ENCODE data around the gene F3. TPM values are rescaled to one million over a fixed set of nuclear protein-coding genes. Genes with fewer than 3 reads are reported as not detected.

F3 gene
- 0.93 TPM for total RNA-seq (ENCODE audit: unreplicated experiment)
- long read RNA-seq = 0 reads

DNA sequence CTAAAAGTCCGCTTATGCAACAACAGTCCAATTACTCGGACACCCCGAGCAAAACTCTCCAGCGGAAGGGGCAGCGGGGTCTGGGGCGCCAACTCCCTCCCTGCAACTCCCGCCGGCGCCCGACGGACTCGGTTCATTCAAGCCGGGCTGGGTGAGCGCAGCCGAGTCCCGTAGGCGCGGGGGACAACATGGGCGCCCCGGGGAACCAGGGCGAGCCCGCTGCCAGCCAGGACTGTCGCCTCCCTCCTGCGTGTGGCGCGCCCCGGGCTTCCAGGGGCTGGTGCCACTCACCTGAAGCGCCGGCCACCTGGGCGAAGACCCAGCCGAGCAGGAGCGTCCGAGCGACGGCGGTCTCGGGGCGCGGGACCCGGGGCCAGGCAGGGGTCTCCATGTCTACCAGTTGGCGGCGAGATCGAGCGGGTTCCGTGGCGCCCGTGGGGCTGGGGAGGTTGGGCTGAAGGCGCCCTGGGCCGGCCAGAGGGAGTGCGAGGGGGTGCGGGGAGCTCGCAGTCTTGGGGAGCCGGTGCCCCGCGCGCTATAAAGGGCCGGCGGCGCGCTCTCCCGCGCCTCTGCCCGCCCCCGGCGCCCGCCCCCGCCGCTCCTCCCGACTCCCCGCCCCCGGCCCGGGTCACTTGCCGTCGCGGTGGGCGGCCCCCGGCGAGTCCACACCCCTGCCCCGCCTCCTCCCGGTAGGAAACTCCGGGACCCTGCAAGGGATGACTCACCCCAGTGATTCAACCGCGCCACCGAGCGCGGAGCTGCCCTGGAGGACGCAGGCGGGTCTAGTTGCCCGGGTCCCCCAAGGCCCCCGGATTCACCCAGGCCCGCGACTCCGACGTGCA lies at the start of gene F3:
Gene F3, minus strand, starts transcription at position 514 of the 842 bp plus-strand sequence. Its CDS starts 123 bp downstream, at position 391.
- peaks cover 8% of the 10 kb centered on the region for H3K4me1 Mint-ChIP-seq (ENCODE audit: low read depth, unreplicated experiment)

DNA sequence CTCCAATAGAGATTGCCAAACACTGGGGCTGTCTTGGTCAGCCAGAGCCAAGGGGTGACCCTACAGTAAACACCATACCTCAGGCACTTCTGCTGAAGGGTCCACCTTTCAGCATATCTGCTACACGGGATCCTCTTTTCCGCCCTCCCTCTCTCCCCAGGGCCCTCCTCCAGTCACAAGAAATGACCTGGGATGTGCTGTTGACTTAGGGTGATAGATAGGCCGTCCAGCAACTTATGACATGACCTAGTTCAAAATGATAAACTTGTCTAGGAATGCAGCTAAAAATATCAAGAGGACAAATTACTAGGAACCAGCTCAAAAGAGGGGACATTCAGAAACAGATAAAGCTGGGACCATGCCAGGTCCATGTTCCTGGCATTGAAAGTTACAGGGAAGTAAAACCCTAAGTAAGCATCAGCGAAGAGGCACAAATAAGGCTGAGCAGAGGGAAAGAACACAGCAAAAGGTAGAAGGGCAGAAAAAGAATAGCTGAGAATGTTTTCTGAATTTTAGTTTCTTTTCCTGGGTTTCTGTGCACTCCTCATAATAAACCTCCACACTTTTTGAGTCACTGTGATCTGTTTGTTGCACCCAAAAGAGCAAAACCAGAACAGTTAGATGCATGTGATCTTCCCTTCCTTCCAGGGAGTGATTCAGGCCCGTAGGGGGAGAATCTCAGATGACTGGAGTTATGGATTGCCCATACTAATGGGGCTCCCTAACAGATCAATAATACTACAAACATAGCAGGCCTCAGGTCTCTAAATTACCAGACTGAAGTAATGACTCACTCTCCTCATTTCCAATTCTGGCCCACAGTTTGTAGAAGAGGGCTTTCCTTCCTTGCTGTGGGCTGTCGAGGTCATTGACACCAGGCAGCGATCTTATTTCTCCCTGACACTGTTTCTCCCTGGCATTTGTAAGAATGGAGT lies 48.9 kb upstream of the F3 start:
- DNase-seq = no peak
- H3K36me3 Mint-ChIP-seq (ENCODE audit: unreplicated experiment) = no peaks in the 10 kb centered on the region
- H3K4me3 Mint-ChIP-seq (ENCODE audit: unreplicated experiment) = no peak overlapping the region
- TF ChIP-seq, protein P1, sequence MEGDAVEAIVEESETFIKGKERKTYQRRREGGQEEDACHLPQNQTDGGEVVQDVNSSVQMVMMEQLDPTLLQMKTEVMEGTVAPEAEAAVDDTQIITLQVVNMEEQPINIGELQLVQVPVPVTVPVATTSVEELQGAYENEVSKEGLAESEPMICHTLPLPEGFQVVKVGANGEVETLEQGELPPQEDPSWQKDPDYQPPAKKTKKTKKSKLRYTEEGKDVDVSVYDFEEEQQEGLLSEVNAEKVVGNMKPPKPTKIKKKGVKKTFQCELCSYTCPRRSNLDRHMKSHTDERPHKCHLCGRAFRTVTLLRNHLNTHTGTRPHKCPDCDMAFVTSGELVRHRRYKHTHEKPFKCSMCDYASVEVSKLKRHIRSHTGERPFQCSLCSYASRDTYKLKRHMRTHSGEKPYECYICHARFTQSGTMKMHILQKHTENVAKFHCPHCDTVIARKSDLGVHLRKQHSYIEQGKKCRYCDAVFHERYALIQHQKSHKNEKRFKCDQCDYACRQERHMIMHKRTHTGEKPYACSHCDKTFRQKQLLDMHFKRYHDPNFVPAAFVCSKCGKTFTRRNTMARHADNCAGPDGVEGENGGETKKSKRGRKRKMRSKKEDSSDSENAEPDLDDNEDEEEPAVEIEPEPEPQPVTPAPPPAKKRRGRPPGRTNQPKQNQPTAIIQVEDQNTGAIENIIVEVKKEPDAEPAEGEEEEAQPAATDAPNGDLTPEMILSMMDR (IDR thresholded peaks at IDR 0.05; ENCODE audit: partially characterized antibody, unreplicated experiment) = no peak
- no peaks in the 10 kb centered on the region for H3K9me3 Mint-ChIP-seq (ENCODE audit: unreplicated experiment)
- H3K4me1 Mint-ChIP-seq (ENCODE audit: low read depth, unreplicated experiment) = peaks cover 3% of the 10 kb centered on the region
- H3K27ac Mint-ChIP-seq (ENCODE audit: unreplicated experiment) = peak overlapping the region; percentile 4
- H3K27me3 Mint-ChIP-seq (ENCODE audit: unreplicated experiment) = no peaks in the 10 kb centered on the region

More for the DNA sequence above, at the start of gene F3:
- Mint-ChIP-seq H3K9me3 (ENCODE audit: unreplicated experiment) (peaks cover 2% of the 10 kb centered on the region), H3K4me3 (ENCODE audit: unreplicated experiment) (peak within 1 kb of the TSS; percentile 85), H3K36me3 (ENCODE audit: unreplicated experiment) (no peaks in the 10 kb centered on the region), H3K27me3 (ENCODE audit: unreplicated experiment) (peaks cover 8% of the 10 kb centered on the region), H3K27ac (ENCODE audit: unreplicated experiment) (no peak within 1 kb of the TSS)
- peak; percentile 72 for DNase-seq
- TF ChIP-seq, protein P1 (IDR thresholded peaks at IDR 0.05; ENCODE audit: partially characterized antibody, unreplicated experiment) = no peak

DNA sequence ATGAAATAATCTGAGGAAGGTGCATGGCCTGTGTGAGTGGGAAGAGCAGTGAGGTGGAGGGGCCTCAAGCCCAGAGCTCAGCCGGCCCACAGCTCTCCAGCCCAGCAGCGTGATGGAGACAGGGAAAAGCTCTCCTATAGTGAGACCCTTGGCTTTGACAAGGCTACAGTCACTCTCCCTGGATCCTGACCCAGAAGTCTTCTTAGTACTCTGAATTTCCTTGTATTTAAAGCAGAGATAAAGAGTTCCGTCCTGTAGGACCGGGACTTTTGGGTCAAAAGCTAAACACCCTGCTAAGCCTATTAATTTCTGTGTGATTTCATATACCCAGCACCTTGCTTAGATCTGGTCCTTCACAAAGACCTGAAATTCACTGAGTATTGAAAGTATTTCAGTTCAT lies 48.2 kb upstream of the F3 start:
- H3K4me3 Mint-ChIP-seq (ENCODE audit: unreplicated experiment) = no peak overlapping the region
- no peak for DNase-seq
- TF ChIP-seq, protein P1 (IDR thresholded peaks at IDR 0.05; ENCODE audit: partially characterized antibody, unreplicated experiment) = no peak
- no peaks in the 10 kb centered on the region for H3K9me3 Mint-ChIP-seq (ENCODE audit: unreplicated experiment)
- peaks cover 3% of the 10 kb centered on the region for H3K4me1 Mint-ChIP-seq (ENCODE audit: low read depth, unreplicated experiment)
- no peaks in the 10 kb centered on the region for H3K27me3 Mint-ChIP-seq (ENCODE audit: unreplicated experiment)
- H3K27ac Mint-ChIP-seq (ENCODE audit: unreplicated experiment) = no peak overlapping the region
- H3K36me3 Mint-ChIP-seq (ENCODE audit: unreplicated experiment) = no peaks in the 10 kb centered on the region

DNA sequence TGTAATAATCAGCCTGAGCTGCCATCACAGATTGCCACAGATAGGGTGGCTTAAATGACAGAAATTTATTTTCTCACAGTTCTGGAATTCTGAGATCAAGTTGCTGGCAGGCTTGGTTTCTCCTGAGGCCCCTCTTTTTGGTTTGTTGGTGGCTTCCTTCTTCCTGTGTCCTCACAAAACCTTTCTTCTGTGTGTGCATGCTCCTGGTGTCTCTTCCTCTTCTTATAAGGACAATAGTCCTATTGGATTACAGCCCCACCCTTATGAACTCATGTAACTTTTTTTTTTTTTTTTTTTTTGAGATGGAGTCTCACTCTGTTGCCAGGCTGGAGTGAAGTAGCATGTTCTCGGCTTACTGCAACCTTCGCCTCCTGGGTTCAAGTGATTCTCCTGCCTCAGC lies 41.0 kb upstream of the F3 start:
- Mint-ChIP-seq H3K36me3 (ENCODE audit: unreplicated experiment) (peaks cover 26% of the 10 kb centered on the region), H3K4me3 (ENCODE audit: unreplicated experiment) (no peak overlapping the region), H3K4me1 (ENCODE audit: low read depth, unreplicated experiment) (no peaks in the 10 kb centered on the region), H3K9me3 (ENCODE audit: unreplicated experiment) (peaks cover 4% of the 10 kb centered on the region), H3K27ac (ENCODE audit: unreplicated experiment) (no peak overlapping the region), H3K27me3 (ENCODE audit: unreplicated experiment) (no peaks in the 10 kb centered on the region)
- DNase-seq = no peak
- TF ChIP-seq, protein P1 (IDR thresholded peaks at IDR 0.05; ENCODE audit: partially characterized antibody, unreplicated experiment) = no peak

Measured in glutamatergic neuron (in vitro differentiated cells).